Loucy (cell line): ENCODE results near the gene SECISBP2L.

Experiments
- H2AFZ ChIP-seq: fragments of 200-600 bp; sonication (generic); 2 replicates; pipeline ENCODE4 v1.6.0; 2016; ENCODE audit warnings: antibody characterized with exemption, mild to moderate bottlenecking, low read length, moderate library complexity
- H3F3A ChIP-seq: fragments of 200-600 bp; 2 replicates; pipeline ENCODE4 v1.6.0; 2016; ENCODE audit warnings: antibody characterized with exemption, low read depth, mild to moderate bottlenecking
- H3K27me3 ChIP-seq: fragments of 200-600 bp; sonication (generic); 2 replicates; pipeline ENCODE4 v1.6.1; 2014; ENCODE audit warnings: low read length, mild to moderate bottlenecking; ENCODE audit not compliant: insufficient read depth, poor library complexity, severe bottlenecking
- H3K36me3 ChIP-seq: fragments of 200-600 bp; sonication (generic); 2 replicates; pipeline ENCODE4 v1.6.1; 2016; ENCODE audit warnings: low read length; ENCODE audit not compliant: insufficient read depth
- H3K4me1 ChIP-seq: fragments of 200-600 bp; sonication (generic); 2 replicates; pipeline ENCODE4 v1.5.1; 2014; ENCODE audit warnings: low read length, mild to moderate bottlenecking; ENCODE audit not compliant: insufficient read depth, poor library complexity, severe bottlenecking
- H3K4me2 ChIP-seq: fragments of 200-600 bp; sonication (generic); 2 replicates; pipeline ENCODE4 v1.6.0; 2014; ENCODE audit warnings: antibody characterized with exemption, low read length, low read depth, mild to moderate bottlenecking; ENCODE audit not compliant: poor library complexity, severe bottlenecking
- H3K4me3 ChIP-seq: fragments of 200-600 bp; sonication (generic); 2 replicates; pipeline ENCODE4 v1.5.1; 2014; ENCODE audit warnings: low read length, mild to moderate bottlenecking, mixed read lengths; ENCODE audit not compliant: poor library complexity, severe bottlenecking
- H3K79me2 ChIP-seq: fragments of 200-600 bp; sonication (generic); 2 replicates; pipeline ENCODE4 v1.6.1; 2014; ENCODE audit warnings: low read length; ENCODE audit not compliant: insufficient read depth
- H3K9ac ChIP-seq: fragments of 200-600 bp; sonication (generic); 2 replicates; pipeline ENCODE4 v1.6.0; 2014; ENCODE audit warnings: mild to moderate bottlenecking, low read depth, low read length, moderate library complexity; ENCODE audit not compliant: poor library complexity, severe bottlenecking
- H3K9me2 ChIP-seq: fragments of 200-600 bp; sonication (generic); replicated peaks from 2 replicates; pipeline ENCODE4 v1.6.1; 2016; ENCODE audit warnings: low read depth, low read length, mixed read lengths
- H3K9me3 ChIP-seq: fragments of 200-600 bp; sonication (generic); 2 replicates; pipeline ENCODE4 v1.6.1; 2014; ENCODE audit warnings: mild to moderate bottlenecking, antibody characterized with exemption, low read length, low read depth; ENCODE audit not compliant: insufficient read depth
- H4K20me1 ChIP-seq: fragments of 200-600 bp; sonication (generic); 2 replicates; pipeline ENCODE4 v1.6.0; 2014; ENCODE audit warnings: antibody characterized with exemption, low read length, mild to moderate bottlenecking; ENCODE audit not compliant: insufficient read depth, poor library complexity, severe bottlenecking
- EZH2phosphoT487 ChIP-seq: fragments of 200-600 bp; IDR thresholded peaks from 2 replicates; pipeline ENCODE4 v1.6.1; 2018; ENCODE audit warnings: antibody characterized with exemption, mild to moderate bottlenecking, moderate library complexity, borderline replicate concordance
- TF ChIP-seq, protein P1 (sequence below): fragments of 200-600 bp; sonication (generic); conservative IDR thresholded peaks from 2 replicates; pipeline ENCODE4 v1.5.1; 2014; ENCODE audit warnings: mild to moderate bottlenecking, antibody characterized with exemption, low read length

SECISBP2L gene

DNA sequence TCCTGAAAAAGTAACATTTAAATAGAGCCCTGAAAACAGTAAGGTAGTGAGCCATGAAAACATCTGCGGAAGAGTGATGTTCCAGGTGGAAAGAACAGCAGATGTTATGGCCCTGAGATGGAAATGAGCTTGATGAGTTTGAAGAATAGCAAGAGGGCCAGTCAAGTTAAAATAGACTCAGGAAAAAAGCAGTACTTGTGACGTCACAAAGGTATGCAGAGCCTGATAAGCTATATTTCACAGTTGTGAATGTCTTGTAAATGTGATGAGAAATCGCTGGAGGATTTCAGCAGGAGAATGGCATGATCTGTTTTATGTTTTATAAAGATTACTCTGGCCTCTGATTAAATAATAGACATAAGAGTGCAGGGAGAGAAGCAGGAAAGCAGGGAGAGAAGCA, 18.6 kb upstream of the SECISBP2L start:
- Histone ChIP-seq H3K9me3 (no peaks in the 10 kb centered on the region), H3K27me3 (no peaks in the 10 kb centered on the region), H3K36me3 (no peaks in the 10 kb centered on the region), H4K20me1 (no peaks in the 10 kb centered on the region), H3K9ac (no peak overlapping the region), H3K79me2 (no peaks in the 10 kb centered on the region), H3F3A (no peaks in the 10 kb centered on the region), H3K4me3 (no peak overlapping the region), H3K4me1 (no peaks in the 10 kb centered on the region), H3K4me2 (no peak overlapping the region), H3K9me2 (no peaks in the 10 kb centered on the region), H2AFZ (no peak overlapping the region)
- TF ChIP-seq EZH2phosphoT487: no peak
- TF ChIP-seq, protein P1, sequence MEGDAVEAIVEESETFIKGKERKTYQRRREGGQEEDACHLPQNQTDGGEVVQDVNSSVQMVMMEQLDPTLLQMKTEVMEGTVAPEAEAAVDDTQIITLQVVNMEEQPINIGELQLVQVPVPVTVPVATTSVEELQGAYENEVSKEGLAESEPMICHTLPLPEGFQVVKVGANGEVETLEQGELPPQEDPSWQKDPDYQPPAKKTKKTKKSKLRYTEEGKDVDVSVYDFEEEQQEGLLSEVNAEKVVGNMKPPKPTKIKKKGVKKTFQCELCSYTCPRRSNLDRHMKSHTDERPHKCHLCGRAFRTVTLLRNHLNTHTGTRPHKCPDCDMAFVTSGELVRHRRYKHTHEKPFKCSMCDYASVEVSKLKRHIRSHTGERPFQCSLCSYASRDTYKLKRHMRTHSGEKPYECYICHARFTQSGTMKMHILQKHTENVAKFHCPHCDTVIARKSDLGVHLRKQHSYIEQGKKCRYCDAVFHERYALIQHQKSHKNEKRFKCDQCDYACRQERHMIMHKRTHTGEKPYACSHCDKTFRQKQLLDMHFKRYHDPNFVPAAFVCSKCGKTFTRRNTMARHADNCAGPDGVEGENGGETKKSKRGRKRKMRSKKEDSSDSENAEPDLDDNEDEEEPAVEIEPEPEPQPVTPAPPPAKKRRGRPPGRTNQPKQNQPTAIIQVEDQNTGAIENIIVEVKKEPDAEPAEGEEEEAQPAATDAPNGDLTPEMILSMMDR: no peak

DNA sequence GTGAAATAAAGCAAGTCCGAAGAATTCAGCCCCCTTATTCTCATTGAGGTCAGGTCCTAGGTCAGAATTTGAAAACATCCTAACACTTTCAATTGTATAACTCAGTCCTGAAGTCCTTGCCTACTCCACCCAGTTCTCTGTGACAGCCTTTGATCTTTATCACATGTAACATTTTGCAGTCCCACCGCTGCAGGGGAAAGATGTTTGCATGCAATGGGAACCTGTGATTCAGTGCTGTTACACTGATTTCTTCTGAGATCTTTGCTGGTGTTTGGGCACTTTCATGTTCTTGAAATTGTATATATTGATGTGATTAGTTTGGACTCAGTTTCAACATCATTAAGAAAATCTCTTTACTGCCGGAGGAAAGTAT, 18.0 kb upstream of the SECISBP2L start:
- H3K4me1 ChIP-seq: no peaks in the 10 kb centered on the region
- no peaks in the 10 kb centered on the region for H3K36me3 ChIP-seq
- H3K79me2 ChIP-seq: no peaks in the 10 kb centered on the region
- H3K9me2 ChIP-seq: no peaks in the 10 kb centered on the region
- H3K9me3 ChIP-seq: no peaks in the 10 kb centered on the region
- no peak overlapping the region for H2AFZ ChIP-seq
- H3F3A ChIP-seq: no peaks in the 10 kb centered on the region
- H3K4me3 ChIP-seq: no peak overlapping the region
- no peaks in the 10 kb centered on the region for H4K20me1 ChIP-seq
- H3K9ac ChIP-seq: no peak overlapping the region
- no peak overlapping the region for H3K4me2 ChIP-seq
- TF ChIP-seq, protein P1: no peak
- TF ChIP-seq EZH2phosphoT487: no peak
- H3K27me3 ChIP-seq: no peaks in the 10 kb centered on the region

DNA sequence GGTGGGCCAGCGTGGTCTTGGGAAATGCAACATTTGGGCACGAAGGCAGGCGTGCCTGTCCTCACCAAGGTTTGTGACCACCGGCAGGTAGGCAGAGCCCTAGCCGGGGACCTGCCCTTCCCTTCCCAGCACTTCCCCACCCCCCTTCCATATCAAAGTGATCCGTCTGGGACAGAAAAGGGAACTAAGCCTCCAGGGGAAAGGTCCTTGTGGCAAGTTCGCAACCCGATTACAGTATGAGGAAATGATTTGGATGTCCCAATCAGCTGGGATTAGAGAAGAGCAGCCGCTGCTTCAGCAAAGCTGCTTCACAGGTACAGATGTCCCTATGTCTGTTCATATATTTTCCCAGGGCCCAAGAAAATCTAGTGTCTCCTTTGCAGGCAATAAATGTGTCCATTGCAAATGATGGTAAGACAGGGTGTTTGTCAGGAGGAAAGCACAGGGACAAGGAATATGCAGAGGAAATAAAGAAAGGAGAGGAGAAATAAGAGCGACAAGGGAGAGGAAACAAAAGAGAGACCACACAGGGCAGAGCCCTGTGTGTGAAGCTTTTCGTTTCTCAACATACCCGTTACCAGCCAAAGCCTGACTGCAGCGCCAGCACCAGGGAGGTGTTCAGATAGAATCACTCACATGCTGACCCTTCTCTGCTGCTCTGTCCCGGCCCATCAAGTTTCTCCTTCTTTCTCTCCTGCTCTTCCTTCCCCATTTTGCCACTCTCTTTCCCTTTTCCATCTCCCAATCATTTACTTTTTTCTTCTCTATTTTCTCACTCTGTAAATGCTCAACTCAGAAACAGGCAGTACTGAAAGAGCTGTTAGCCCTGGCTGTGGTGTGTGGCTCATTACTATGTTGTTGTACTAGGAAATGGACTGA, 17.4 kb upstream of the SECISBP2L start:
- H3K27me3 ChIP-seq: no peaks in the 10 kb centered on the region
- H3K9ac ChIP-seq: no peak overlapping the region
- H3K4me2 ChIP-seq: no peak overlapping the region

More for the DNA sequence above, 17.4 kb upstream of the SECISBP2L start:
- Histone ChIP-seq H4K20me1 (no peaks in the 10 kb centered on the region), H3K79me2 (no peaks in the 10 kb centered on the region), H2AFZ (no peak overlapping the region), H3K9me3 (no peaks in the 10 kb centered on the region), H3K4me3 (no peak overlapping the region), H3K4me1 (no peaks in the 10 kb centered on the region), H3K9me2 (no peaks in the 10 kb centered on the region), H3K36me3 (no peaks in the 10 kb centered on the region), H3F3A (no peaks in the 10 kb centered on the region)
- TF ChIP-seq, protein P1: no peak
- TF ChIP-seq EZH2phosphoT487: no peak
